Neural cell (in vitro differentiated cells): Measurements from ENCODE around the gene TNIP1. TPM values are rescaled to one million over a fixed set of nuclear protein-coding genes. Genes with fewer than 3 reads are reported as not detected.

ENCODE experiments used
- H2AFZ ChIP-seq: fragments of 200-600, 300-800 bp; sonication (generic), shearing (Covaris generic); 2 replicates; pipeline ENCODE4 v1.6.0; 2014; ENCODE audit warnings: low read depth, mild to moderate bottlenecking, antibody characterized with exemption, low read length, moderate library complexity
- H3F3A ChIP-seq: fragments of 200-600 bp; shearing (Covaris generic); 2 replicates; pipeline ENCODE4 v1.6.1; 2016; ENCODE audit warnings: mild to moderate bottlenecking, moderate library complexity, mixed read lengths, antibody characterized with exemption, low read length; ENCODE audit not compliant: insufficient read depth, poor library complexity, severe bottlenecking
- H3K27ac ChIP-seq: fragments of 200-600, 300-800 bp; sonication (generic), shearing (Covaris generic); 2 replicates; pipeline ENCODE4 v1.5.1; 2014; ENCODE audit warnings: mild to moderate bottlenecking, low read length, moderate library complexity
- H3K27me3 ChIP-seq: fragments of 300-800, 200-600 bp; sonication (generic), shearing (Covaris generic); 2 replicates; pipeline ENCODE4 v1.6.0; 2014; ENCODE audit warnings: mild to moderate bottlenecking, low read depth, low read length, moderate library complexity; ENCODE audit not compliant: insufficient read depth
- H3K36me3 ChIP-seq: fragments of 300-800, 200-600 bp; sonication (generic), shearing (Covaris generic); 2 replicates; pipeline ENCODE4 v1.5.1; 2014; ENCODE audit warnings: mild to moderate bottlenecking, antibody characterized with exemption, low read length, moderate library complexity; ENCODE audit not compliant: insufficient read depth
- H3K4me2 ChIP-seq: fragments of 300-800, 200-600 bp; sonication (generic), shearing (Covaris generic); 2 replicates; pipeline ENCODE4 v1.6.0; 2014; ENCODE audit warnings: mild to moderate bottlenecking, low read length
- H3K4me3 ChIP-seq: fragments of 300-800, 200-600 bp; sonication (generic), shearing (Covaris generic); 2 replicates; pipeline ENCODE4 v1.5.1; 2014; ENCODE audit warnings: mild to moderate bottlenecking, low read length, moderate library complexity
- H3K79me2 ChIP-seq: fragments of 200-600 bp; shearing (Covaris generic); replicated peaks from 2 replicates; pipeline ENCODE4 v1.6.0; 2014; ENCODE audit warnings: mild to moderate bottlenecking, low read length, moderate library complexity; ENCODE audit not compliant: insufficient read depth
- H3K9ac ChIP-seq: fragments of 300-800, 200-600 bp; sonication (generic), shearing (Covaris generic); 2 replicates; pipeline ENCODE4 v1.6.1; 2016; ENCODE audit warnings: mild to moderate bottlenecking, low read length, mixed read lengths
- H3K9me2 ChIP-seq: fragments of 200-600 bp; shearing (Covaris generic); 2 replicates; pipeline ENCODE4 v1.6.1; 2016; ENCODE audit warnings: mild to moderate bottlenecking, low read length, mixed read lengths; ENCODE audit not compliant: insufficient read depth
- H3K9me3 ChIP-seq: fragments of 200-600, 300-800 bp; sonication (generic), shearing (Covaris generic); 2 replicates; pipeline ENCODE4 v1.6.1; 2016; ENCODE audit warnings: mild to moderate bottlenecking, mixed run types, low read length, moderate library complexity, mixed read lengths
- H4K20me1 ChIP-seq: fragments of 200-600 bp; shearing (Covaris generic); 2 replicates; pipeline ENCODE4 v1.6.1; 2016; ENCODE audit warnings: mild to moderate bottlenecking, mixed run types; ENCODE audit not compliant: insufficient read depth
- CTCF ChIP-seq: fragments of 450-650 bp; IDR thresholded peaks from 2 replicates; pipeline ENCODE4 v1.5.1; 2014; ENCODE audit warnings: antibody characterized with exemption, mild to moderate bottlenecking, moderate library complexity; ENCODE audit not compliant: poor library complexity, severe bottlenecking
- EP300 ChIP-seq: fragments of 450-650 bp; conservative IDR thresholded peaks from 2 replicates; pipeline ENCODE4 v1.6.1; 2014; ENCODE audit warnings: antibody characterized with exemption, mild to moderate bottlenecking, moderate library complexity; ENCODE audit not compliant: poor library complexity, severe bottlenecking
- EZH2 ChIP-seq: fragments of 200-600, 300-800 bp; shearing (Covaris generic), sonication (generic); IDR thresholded peaks from 2 replicates; pipeline ENCODE4 v1.6.1; 2014; ENCODE audit warnings: antibody characterized with exemption, low read length, borderline replicate concordance, mild to moderate bottlenecking; ENCODE audit not compliant: insufficient read depth, poor library complexity, severe bottlenecking
- MXI1 ChIP-seq: fragments of 450-650 bp; conservative IDR thresholded peaks from 2 replicates; pipeline ENCODE4 v1.6.1; 2014; ENCODE audit warnings: antibody characterized with exemption, mild to moderate bottlenecking; ENCODE audit not compliant: poor library complexity, severe bottlenecking
- POLR2AphosphoS5 ChIP-seq: IDR thresholded peaks from 2 replicates; pipeline ENCODE4 v1.6.1; 2012
- RAD21 ChIP-seq: fragments of 450-650 bp; conservative IDR thresholded peaks from 2 replicates; pipeline ENCODE4 v1.6.1; 2014; ENCODE audit warnings: antibody characterized with exemption, mild to moderate bottlenecking, moderate library complexity
- REST ChIP-seq: IDR thresholded peaks from 2 replicates; pipeline ENCODE4 v1.6.1; 2012; ENCODE audit warnings: borderline replicate concordance
- SMC3 ChIP-seq: fragments of 450-650 bp; conservative IDR thresholded peaks from 2 replicates; pipeline ENCODE4 v1.6.1; 2014; ENCODE audit warnings: antibody characterized with exemption, mild to moderate bottlenecking, moderate library complexity; ENCODE audit not compliant: poor library complexity
- TAF1 ChIP-seq: IDR thresholded peaks from 2 replicates; pipeline ENCODE4 v1.6.1; 2012; ENCODE audit warnings: low read depth
- polyA plus RNA-seq: library from polyadenylated mRNA; depleted of rRNA; stranded (reverse); fragments of >200 nt; gene quantifications from 2 replicates; pipeline ENCODE4 v1.2.3, GENCODE V29; 2014

The TNIP1 gene
- polyA plus RNA-seq, 1 donor from 2014 or later: 3.3 TPM

- H3K79me2 ChIP-seq: no peaks in the 10 kb centered on the region
- no peak overlapping the region for H2AFZ ChIP-seq
- H3K9me2 ChIP-seq: no peaks in the 10 kb centered on the region
- H3F3A ChIP-seq: no peaks in the 10 kb centered on the region
- H3K27me3 ChIP-seq: no peaks in the 10 kb centered on the region
- no peak overlapping the region for H3K9ac ChIP-seq
- no peak overlapping the region for H3K4me3 ChIP-seq
- H3K4me2 ChIP-seq: no peak overlapping the region
- TF ChIP-seq CTCF: no peak
- no peak for TF ChIP-seq SMC3
- H3K36me3 ChIP-seq: no peaks in the 10 kb centered on the region
- H4K20me1 ChIP-seq: no peaks in the 10 kb centered on the region
- H3K27ac ChIP-seq: no peak overlapping the region
- no peaks in the 10 kb centered on the region for H3K9me3 ChIP-seq
Measured at GRCh38 chr5:151056379-151057325, 24.2 kb downstream of the TNIP1 start.

GRCh38 chr5:151055336-151055735 is 25.5 kb downstream of the TNIP1 start:
- no peak overlapping the region for H2AFZ ChIP-seq
- H4K20me1 ChIP-seq: no peaks in the 10 kb centered on the region
- no peak overlapping the region for H3K4me3 ChIP-seq
- no peak overlapping the region for H3K4me2 ChIP-seq
- no peak overlapping the region for H3K27ac ChIP-seq
- H3K27me3 ChIP-seq: no peaks in the 10 kb centered on the region
- H3K79me2 ChIP-seq: no peaks in the 10 kb centered on the region
- no peaks in the 10 kb centered on the region for H3K36me3 ChIP-seq
- no peak for TF ChIP-seq RAD21
- no peak for TF ChIP-seq REST
- TF ChIP-seq CTCF: no peak
- no peak for TF ChIP-seq EZH2
- TF ChIP-seq EP300: no peak
- no peak for TF ChIP-seq TAF1
- TF ChIP-seq SMC3: no peak
- no peak for TF ChIP-seq POLR2AphosphoS5
- no peak for TF ChIP-seq MXI1
- no peaks in the 10 kb centered on the region for H3K9me3 ChIP-seq
- no peaks in the 10 kb centered on the region for H3K9me2 ChIP-seq
- no peaks in the 10 kb centered on the region for H3F3A ChIP-seq
- no peak overlapping the region for H3K9ac ChIP-seq
